GM23248 (cell line): ENCODE measurements around the gene UBALD1.

Experiments
- EZH2 ChIP-seq: fragments of 200-600 bp; sonication (generic); IDR thresholded peaks from 2 replicates; pipeline ENCODE4 v1.6.1; 2018; ENCODE audit warnings: antibody characterized with exemption, mild to moderate bottlenecking; ENCODE audit not compliant: insufficient read depth, poor library complexity, severe bottlenecking
- EZH2phosphoT487 ChIP-seq: fragments of 200-600 bp; sonication (generic); IDR thresholded peaks from 2 replicates; pipeline ENCODE4 v1.6.1; 2018; ENCODE audit warnings: antibody characterized with exemption, moderate library complexity, mild to moderate bottlenecking, low read depth; ENCODE audit not compliant: insufficient read depth

DNA sequence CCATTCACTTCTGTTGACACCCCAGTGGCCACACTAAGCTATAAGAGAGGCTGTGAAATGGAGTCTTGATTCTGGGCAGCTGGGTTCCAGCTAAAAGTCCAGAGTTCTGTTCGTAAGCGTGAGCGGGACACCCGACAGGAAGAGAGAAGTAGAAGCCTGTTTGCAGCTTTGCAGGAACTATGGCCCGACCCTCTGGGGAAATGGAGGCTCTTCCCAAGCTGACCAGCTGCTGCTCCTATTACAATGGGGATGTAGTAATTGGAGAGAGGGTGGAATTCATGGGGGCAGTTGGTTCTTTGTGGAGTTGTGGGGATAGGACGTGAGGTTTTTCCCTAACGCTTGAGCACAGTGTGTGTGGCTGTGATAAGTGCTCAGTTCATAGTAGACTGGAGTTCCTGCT, 28.4 kb downstream of the UBALD1 start:
- TF ChIP-seq EZH2 = no peak
- TF ChIP-seq EZH2phosphoT487 = no peak
